Stimulated activated effector memory CD8-positive, alpha-beta T cell treated with anti-CD3 and anti-CD28 coated beads, Interleukin-12 subunit alpha, Interleukin-12 subunit beta, amount 100 ng/mL, for 72 hours (primary cell): ENCODE results near the gene ZNF438.
"Not testable (repeated sequence)": the region's sequence is repeated elsewhere in the genome, so short reads cannot be mapped to it uniquely, and the experiment has no call there.

Source experiments
- ATAC-seq: fragments of 150-1000 bp; cut with Tn5 transposase; 2 replicates; pipeline ENCODE4 v1.10.0; 2021
- DNase-seq, 2 donors: peaks; one replicate each; pipeline ENCODE4 v3.0.0; 2021 to 2022; ENCODE audit warnings: low spot score in 2 of 2
- H3K27ac Mint-ChIP-seq: one replicate; pipeline ENCODE4 v1.8.0; 2022; ENCODE audit warnings: mild to moderate bottlenecking, mixed read lengths
- H3K36me3 Mint-ChIP-seq: one replicate; pipeline ENCODE4 v1.8.0; 2022; ENCODE audit warnings: mild to moderate bottlenecking, mixed read lengths
- H3K4me1 Mint-ChIP-seq: one replicate; pipeline ENCODE4 v1.8.0; 2022; ENCODE audit warnings: mixed read lengths
- H3K4me3 Mint-ChIP-seq: one replicate; pipeline ENCODE4 v1.8.0; 2022; ENCODE audit warnings: mild to moderate bottlenecking, mixed read lengths
- H3K9me3 Mint-ChIP-seq: one replicate; pipeline ENCODE4 v1.8.0; 2022; ENCODE audit warnings: mixed read lengths

The ZNF438 gene

GRCh38 chr10:30970760-30971460 lies 60.8 kb downstream of the ZNF438 start:
- Mint-ChIP-seq H3K9me3 (no peaks in the 10 kb centered on the region), H3K4me1 (peaks cover 7% of the 10 kb centered on the region), H3K36me3 (no peaks in the 10 kb centered on the region), H3K4me3 (no peak overlapping the region), H3K27ac (no peak overlapping the region)
- DNase-seq (no peak), ATAC-seq (no peak)

GRCh38 chr10:30968711-30969110 lies 63.0 kb downstream of the ZNF438 start:
- H3K27ac Mint-ChIP-seq: no peak overlapping the region
- no peaks in the 10 kb centered on the region for H3K9me3 Mint-ChIP-seq
- ATAC-seq (no peak), DNase-seq (no peak)
- no peaks in the 10 kb centered on the region for H3K36me3 Mint-ChIP-seq
- peaks cover 15% of the 10 kb centered on the region for H3K4me1 Mint-ChIP-seq
- no peak overlapping the region for H3K4me3 Mint-ChIP-seq

GRCh38 chr10:30967650-30968410 lies 63.8 kb downstream of the ZNF438 start:
- H3K4me1 Mint-ChIP-seq: peaks cover 16% of the 10 kb centered on the region
- DNase-seq (no peak), ATAC-seq (no peak)
- no peak overlapping the region for H3K4me3 Mint-ChIP-seq
- no peak overlapping the region for H3K27ac Mint-ChIP-seq
- no peaks in the 10 kb centered on the region for H3K9me3 Mint-ChIP-seq
- no peaks in the 10 kb centered on the region for H3K36me3 Mint-ChIP-seq

GRCh38 chr10:30963992-30964930 lies 67.4 kb downstream of the ZNF438 start:
- Mint-ChIP-seq H3K4me1 (peaks cover 9% of the 10 kb centered on the region), H3K27ac (peak overlapping the region; percentile 56), H3K36me3 (no peaks in the 10 kb centered on the region), H3K4me3 (no peak overlapping the region), H3K9me3 (peaks cover 4% of the 10 kb centered on the region)
- no peak for DNase-seq
- peak; percentile 72 for ATAC-seq

GRCh38 chr10:30962522-30962921 lies 69.1 kb downstream of the ZNF438 start:
- H3K4me1 Mint-ChIP-seq: peaks cover 9% of the 10 kb centered on the region
- no peaks in the 10 kb centered on the region for H3K36me3 Mint-ChIP-seq
- H3K9me3 Mint-ChIP-seq: peaks cover 8% of the 10 kb centered on the region
- DNase-seq (no peak), ATAC-seq (no peak)
- no peak overlapping the region for H3K4me3 Mint-ChIP-seq
- H3K27ac Mint-ChIP-seq: no peak overlapping the region

- peaks cover 12% of the 10 kb centered on the region for H3K9me3 Mint-ChIP-seq
- H3K27ac Mint-ChIP-seq: no peak overlapping the region
- ATAC-seq: no peak
- H3K36me3 Mint-ChIP-seq: no peaks in the 10 kb centered on the region
- no peak overlapping the region for H3K4me3 Mint-ChIP-seq
- DNase-seq: no peak
- H3K4me1 Mint-ChIP-seq: peaks cover 9% of the 10 kb centered on the region
Measured at GRCh38 chr10:30959836-30960210, 71.8 kb downstream of the ZNF438 start.

- not testable (repeated sequence) for H3K4me3 Mint-ChIP-seq, H3K36me3 Mint-ChIP-seq, ATAC-seq, H3K4me1 Mint-ChIP-seq, H3K27ac Mint-ChIP-seq, H3K9me3 Mint-ChIP-seq, DNase-seq
Measured at GRCh38 chr10:30949218-30949617, 82.4 kb downstream of the ZNF438 start.

- peaks cover 13% of the 10 kb centered on the region for H3K4me1 Mint-ChIP-seq
- DNase-seq: no peak
- no peaks in the 10 kb centered on the region for H3K9me3 Mint-ChIP-seq
- no peak overlapping the region for H3K4me3 Mint-ChIP-seq
- H3K27ac Mint-ChIP-seq: no peak overlapping the region
- ATAC-seq: no peak
- no peaks in the 10 kb centered on the region for H3K36me3 Mint-ChIP-seq
Measured at GRCh38 chr10:30944005-30944404, 87.7 kb downstream of the ZNF438 start.

GRCh38 chr10:30943451-30943850 lies 88.2 kb downstream of the ZNF438 start:
- ATAC-seq (no peak), DNase-seq (no peak)
- H3K36me3 Mint-ChIP-seq: no peaks in the 10 kb centered on the region
- peaks cover 13% of the 10 kb centered on the region for H3K4me1 Mint-ChIP-seq
- H3K9me3 Mint-ChIP-seq: no peaks in the 10 kb centered on the region
- H3K4me3 Mint-ChIP-seq: no peak overlapping the region
- H3K27ac Mint-ChIP-seq: no peak overlapping the region

- Mint-ChIP-seq H3K27ac (no peak overlapping the region), H3K36me3 (no peaks in the 10 kb centered on the region)
- ATAC-seq: no peak
Measured at GRCh38 chr10:30940256-30940655, 91.4 kb downstream of the ZNF438 start.

GRCh38 chr10:30939643-30940251 lies 91.9 kb downstream of the ZNF438 start:
- ATAC-seq (no peak), DNase-seq (no peak)
- Mint-ChIP-seq H3K9me3 (peaks cover 2% of the 10 kb centered on the region), H3K4me3 (no peak overlapping the region), H3K4me1 (peaks cover 23% of the 10 kb centered on the region), H3K27ac (no peak overlapping the region), H3K36me3 (no peaks in the 10 kb centered on the region)

More at GRCh38 chr10:30940256-30940655, 91.4 kb downstream of the ZNF438 start:
- no peak overlapping the region for H3K4me3 Mint-ChIP-seq
- no peaks in the 10 kb centered on the region for H3K9me3 Mint-ChIP-seq
- no peak for DNase-seq
- H3K4me1 Mint-ChIP-seq: peaks cover 19% of the 10 kb centered on the region

GRCh38 chr10:30935078-30935477 lies 96.6 kb downstream of the ZNF438 start:
- Mint-ChIP-seq H3K36me3 (peaks cover 6% of the 10 kb centered on the region), H3K4me1 (peaks cover 9% of the 10 kb centered on the region), H3K27ac (peak overlapping the region; percentile 85), H3K9me3 (peaks cover 2% of the 10 kb centered on the region), H3K4me3 (no peak overlapping the region)
- peak; percentile 58 for ATAC-seq
- DNase-seq: no peak

GRCh38 chr10:30931094-30931493 lies 100.6 kb downstream of the ZNF438 start:
- Mint-ChIP-seq H3K36me3 (peaks cover 6% of the 10 kb centered on the region), H3K9me3 (peaks cover 2% of the 10 kb centered on the region), H3K4me3 (no peak overlapping the region), H3K4me1 (peaks cover 17% of the 10 kb centered on the region), H3K27ac (no peak overlapping the region)
- no peak for DNase-seq
- no peak for ATAC-seq

GRCh38 chr10:30929901-30930520 lies 101.7 kb downstream of the ZNF438 start:
- no peak overlapping the region for H3K27ac Mint-ChIP-seq

More at GRCh38 chr10:30929901-30930520, 101.7 kb downstream of the ZNF438 start:
- DNase-seq (no peak), ATAC-seq (no peak)
- peaks cover 10% of the 10 kb centered on the region for H3K4me1 Mint-ChIP-seq
- H3K9me3 Mint-ChIP-seq: peaks cover 4% of the 10 kb centered on the region
- H3K36me3 Mint-ChIP-seq: peaks cover 6% of the 10 kb centered on the region
- H3K4me3 Mint-ChIP-seq: no peak overlapping the region
